Measurements from ENCODE around the gene TRAPPC1. TPM values are rescaled to one million over a fixed set of nuclear protein-coding genes. Genes with fewer than 3 reads are reported as not detected.

TRAPPC1 gene
- total and polyA plus RNA-seq, 7 donors: 33.5 to 170 (median 66.5) TPM

DNA sequence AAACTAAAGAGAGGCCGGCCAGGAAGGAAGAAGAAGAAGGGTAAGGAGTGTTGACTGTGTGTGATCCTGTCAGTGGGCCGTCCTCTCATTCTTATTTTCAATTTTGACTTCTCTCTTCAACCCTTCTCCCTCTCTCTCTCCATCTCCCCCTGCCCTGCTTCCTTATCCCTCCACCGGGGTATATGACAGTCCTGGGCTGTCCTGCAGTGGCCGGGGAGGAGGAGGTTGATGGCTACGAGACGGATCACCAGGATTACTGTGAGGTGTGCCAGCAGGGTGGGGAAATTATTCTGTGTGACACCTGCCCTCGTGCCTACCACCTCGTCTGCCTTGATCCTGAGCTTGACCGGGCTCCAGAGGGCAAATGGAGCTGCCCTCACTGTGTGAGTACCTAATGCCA lies 37.5 kb downstream of the TRAPPC1 start:
- intact Hi-C loops (cut with DNase I): loop anchor here (10.0 kb wide), 1 partner anchor 69 kb away; no protein-coding TSS in a partner anchor
- Histone ChIP-seq H3K4me1 (peaks cover 0 to 18% (median 13%) of the 10 kb centered on the region in 4 donors), H3K4me3 (no peak overlapping the region), H3K27ac (no peak overlapping the region), H3K27me3 (no peaks in the 10 kb centered on the region), H3K9me3 (no peaks in the 10 kb centered on the region), H3K36me3 (peaks cover 19 to 89% (median 71%) of the 10 kb centered on the region in 4 donors)
- 88 to 94% methylated on average over 9 of the region's 9 CpGs for WGBS, 2 donors
- no peak for DNase-seq
- TF ChIP-seq EP300 (IDR thresholded peaks at IDR 0.05) (no peak), POLR2A (IDR thresholded peaks at IDR 0.05) (no peak), POLR2AphosphoS5 (IDR thresholded peaks at IDR 0.05) (no peak)
- TF ChIP-seq, protein P1, sequence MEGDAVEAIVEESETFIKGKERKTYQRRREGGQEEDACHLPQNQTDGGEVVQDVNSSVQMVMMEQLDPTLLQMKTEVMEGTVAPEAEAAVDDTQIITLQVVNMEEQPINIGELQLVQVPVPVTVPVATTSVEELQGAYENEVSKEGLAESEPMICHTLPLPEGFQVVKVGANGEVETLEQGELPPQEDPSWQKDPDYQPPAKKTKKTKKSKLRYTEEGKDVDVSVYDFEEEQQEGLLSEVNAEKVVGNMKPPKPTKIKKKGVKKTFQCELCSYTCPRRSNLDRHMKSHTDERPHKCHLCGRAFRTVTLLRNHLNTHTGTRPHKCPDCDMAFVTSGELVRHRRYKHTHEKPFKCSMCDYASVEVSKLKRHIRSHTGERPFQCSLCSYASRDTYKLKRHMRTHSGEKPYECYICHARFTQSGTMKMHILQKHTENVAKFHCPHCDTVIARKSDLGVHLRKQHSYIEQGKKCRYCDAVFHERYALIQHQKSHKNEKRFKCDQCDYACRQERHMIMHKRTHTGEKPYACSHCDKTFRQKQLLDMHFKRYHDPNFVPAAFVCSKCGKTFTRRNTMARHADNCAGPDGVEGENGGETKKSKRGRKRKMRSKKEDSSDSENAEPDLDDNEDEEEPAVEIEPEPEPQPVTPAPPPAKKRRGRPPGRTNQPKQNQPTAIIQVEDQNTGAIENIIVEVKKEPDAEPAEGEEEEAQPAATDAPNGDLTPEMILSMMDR (IDR thresholded peaks at IDR 0.05): no peak

DNA sequence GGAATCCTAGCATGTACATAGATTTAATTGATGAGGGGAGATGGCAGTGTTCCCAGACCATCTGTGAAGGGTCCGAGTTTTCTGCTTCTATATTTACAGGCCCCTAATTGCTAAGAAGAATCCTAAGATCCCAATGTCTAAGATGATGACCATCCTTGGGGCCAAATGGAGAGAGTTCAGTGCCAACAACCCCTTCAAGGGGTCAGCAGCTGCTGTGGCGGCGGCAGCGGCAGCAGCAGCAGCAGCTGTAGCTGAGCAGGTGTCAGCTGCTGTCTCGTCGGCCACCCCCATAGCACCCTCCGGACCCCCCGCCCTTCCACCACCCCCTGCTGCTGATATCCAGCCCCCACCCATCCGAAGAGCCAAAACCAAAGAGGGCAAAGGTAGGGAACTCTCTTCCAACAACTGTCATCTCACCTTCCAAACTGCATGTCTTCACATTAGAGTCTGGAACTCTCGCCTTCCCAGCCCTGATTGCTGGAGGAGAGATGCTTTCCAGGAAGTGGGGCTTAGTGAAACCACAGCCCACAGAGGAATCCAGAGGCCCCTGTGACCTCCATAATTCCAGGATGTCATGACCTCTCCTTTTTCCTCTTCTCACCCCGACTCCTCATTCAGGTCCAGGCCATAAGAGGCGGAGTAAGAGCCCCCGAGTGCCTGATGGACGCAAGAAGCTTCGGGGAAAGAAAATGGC lies 38.4 kb downstream of the TRAPPC1 start:
- WGBS, 2 donors: 91 to 93% methylated on average over 15 of the region's 15 CpGs
- H3K4me1 ChIP-seq: peaks cover 0 to 27% (median 22%) of the 10 kb centered on the region in 4 donors
- H3K4me3 ChIP-seq: no peak overlapping the region
- H3K27ac ChIP-seq: no peak overlapping the region
- H3K27me3 ChIP-seq: no peaks in the 10 kb centered on the region
- no peak for TF ChIP-seq POLR2AphosphoS5 (IDR thresholded peaks at IDR 0.05)
- no peak for TF ChIP-seq POLR2A (IDR thresholded peaks at IDR 0.05)
- TF ChIP-seq, protein P1 (IDR thresholded peaks at IDR 0.05): no peak
- TF ChIP-seq EP300 (IDR thresholded peaks at IDR 0.05): no peak
- peaks cover 17 to 81% (median 62%) of the 10 kb centered on the region in 4 donors for H3K36me3 ChIP-seq
- no peak for DNase-seq
- intact Hi-C loops (cut with DNase I): loop anchor here (10.0 kb wide), 1 partner anchor 69 kb away; no protein-coding TSS in a partner anchor
- no peaks in the 10 kb centered on the region for H3K9me3 ChIP-seq

DNA sequence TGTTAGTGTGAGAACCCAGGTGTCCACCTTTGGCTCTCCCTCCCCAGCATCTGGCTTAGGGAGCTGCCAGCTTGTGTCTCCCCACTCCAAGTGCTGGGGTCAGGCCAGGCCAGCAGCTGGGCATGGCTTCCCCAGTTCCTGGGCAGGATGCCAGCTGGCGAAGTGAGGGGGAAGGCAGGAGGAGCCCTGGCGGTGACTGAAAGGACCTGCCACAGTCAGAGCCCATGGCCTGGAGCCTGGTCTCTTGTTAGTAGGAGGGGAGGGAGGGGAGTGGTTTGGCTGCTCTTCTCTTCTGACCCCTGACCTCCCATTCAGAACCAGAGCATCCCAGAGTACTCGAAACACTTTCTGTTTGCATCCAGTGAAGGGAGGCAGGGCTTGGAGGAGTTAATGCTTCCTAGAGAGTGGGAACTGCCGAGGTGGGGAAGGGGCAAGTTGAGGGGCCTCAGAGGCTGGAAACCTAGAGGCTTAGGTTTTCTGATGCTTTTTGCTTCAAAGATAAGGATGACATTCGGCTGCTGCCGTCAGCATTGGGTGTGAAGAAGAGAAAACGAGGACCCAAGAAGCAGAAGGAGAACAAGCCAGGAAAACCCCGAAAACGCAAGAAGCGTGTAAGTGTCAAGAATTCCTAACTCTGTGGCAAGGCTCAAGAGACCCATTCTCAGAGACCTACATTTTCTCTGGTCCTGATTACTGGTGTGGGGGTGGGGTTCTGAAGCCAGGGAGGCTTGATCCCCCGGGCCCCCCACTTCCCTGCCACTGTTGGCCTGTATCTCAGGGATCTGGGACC lies 42.4 kb downstream of the TRAPPC1 start:
- H3K4me1 ChIP-seq: peaks cover 0 to 53% (median 46%) of the 10 kb centered on the region in 4 donors
- TF ChIP-seq POLR2A (IDR thresholded peaks at IDR 0.05) (no peak), EP300 (IDR thresholded peaks at IDR 0.05) (peak in 2 of 4 donors; percentile 43 to 95), POLR2AphosphoS5 (IDR thresholded peaks at IDR 0.05) (peak; percentile 79 to 97 (median 92))
- TF ChIP-seq, protein P1 (IDR thresholded peaks at IDR 0.05): peak; percentile 60 to 77 (median 70)
- H3K36me3 ChIP-seq: peaks cover 9 to 41% (median 28%) of the 10 kb centered on the region in 4 donors
- no peaks in the 10 kb centered on the region for H3K27me3 ChIP-seq
- H3K27ac ChIP-seq: peak overlapping the region; percentile 93 to 98 (median 95)
- H3K4me3 ChIP-seq: peak overlapping the region in 2 of 4 donors; percentile 10 to 25
- intact Hi-C loops (cut with DNase I): loop anchor here (2.0 kb wide), 2 partner anchors 33 to 43 kb away; partner anchors contain the start of genes CNTROB and NAA38
- DNase-seq: peak; percentile 99
- H3K9me3 ChIP-seq: no peaks in the 10 kb centered on the region
- WGBS, 2 donors: 30 to 48% methylated on average over 11 of the region's 11 CpGs

DNA sequence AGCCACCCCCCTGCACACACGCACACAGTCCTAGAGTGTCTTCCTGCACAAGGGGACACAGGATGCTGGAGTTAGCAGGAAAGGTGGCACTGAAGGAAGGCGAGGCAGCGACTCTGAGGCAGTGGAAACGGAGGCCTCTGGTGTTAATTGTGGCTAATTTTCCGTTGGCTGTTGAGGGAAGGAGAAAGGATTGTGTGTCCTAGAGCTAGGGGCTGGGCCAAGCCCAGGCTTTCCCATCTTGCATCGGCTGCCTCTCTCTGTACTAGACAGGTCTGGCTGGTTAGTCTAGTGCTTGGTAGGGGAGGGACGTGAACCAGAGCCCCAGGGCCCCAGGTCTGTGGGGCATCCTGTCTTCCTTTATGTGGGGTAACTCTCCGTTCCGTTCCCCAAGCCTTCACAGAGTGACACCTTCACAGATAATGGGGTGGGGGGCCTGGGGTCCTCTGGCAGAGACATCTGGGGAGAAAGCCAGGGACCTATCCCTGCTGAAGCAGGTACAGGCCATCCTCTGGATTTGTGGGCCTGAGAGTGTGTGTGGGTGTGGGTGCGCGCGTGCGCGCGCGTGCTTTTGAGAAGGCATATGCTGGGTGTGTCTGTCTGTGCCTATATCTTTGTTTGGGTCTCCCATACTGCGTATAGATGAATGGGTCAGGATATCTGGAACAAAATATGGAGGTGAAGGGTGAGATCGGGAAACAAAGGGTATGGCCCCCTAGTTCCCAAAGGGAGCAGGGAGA lies 43.4 kb downstream of the TRAPPC1 start, which contains the start of gene CHD3:
Gene CHD3, plus strand, starts transcription at position 606 of the 737 bp plus-strand sequence. CDS start 212 bp downstream, outside the sequence.
- H3K4me1 ChIP-seq: peaks cover 0 to 62% (median 53%) of the 10 kb centered on the region in 4 donors
- TF ChIP-seq EP300 (IDR thresholded peaks at IDR 0.05) (no peak), POLR2AphosphoS5 (IDR thresholded peaks at IDR 0.05) (no peak)
- H3K4me3 ChIP-seq: peak within 1 kb of the TSS in 3 of 4 donors; percentile 89 to 94 (median 89)
- no peaks in the 10 kb centered on the region for H3K9me3 ChIP-seq
- H3K27ac ChIP-seq: peak within 1 kb of the TSS; percentile 93 to 98 (median 95)
- H3K36me3 ChIP-seq: peaks cover 0 to 31% (median 18%) of the 10 kb centered on the region in 4 donors
- no peaks in the 10 kb centered on the region for H3K27me3 ChIP-seq
- no peak for DNase-seq
- intact Hi-C loops (cut with DNase I): loop anchor here (2.0 kb wide), 2 partner anchors 32 to 44 kb away; partner anchors contain the start of genes CNTROB and NAA38
- 8 to 32% methylated on average over 18 of the region's 18 CpGs for WGBS, 2 donors

Data from sigmoid colon (tissue), 7 donors.